Gastroesophageal sphincter (tissue), 4 donors: ENCODE data around the gene KRTAP10-7. TPM values are rescaled to one million over a fixed set of nuclear protein-coding genes. Genes with fewer than 3 reads are reported as not detected.
"Not testable (repeated sequence)": the region's sequence is repeated elsewhere in the genome, so short reads cannot be mapped to it uniquely, and the experiment has no call there.

Source experiments
- ATAC-seq: fragments of 150-250 bp; one replicate; pipeline ENCODE4 v1.9.1; 2016; ENCODE audit warnings: mild to moderate bottlenecking, moderate library complexity
- H3K27ac ChIP-seq, 4 donors: fragments of 200-600 bp; sonication (generic) in 3 of 4; 1 replicate in 3 of 4; 2 replicates in 1 of 4; pipeline ENCODE4 v1.5.1; 2016 to 2019
- H3K27me3 ChIP-seq: fragments of 200-600 bp; sonication (generic); one replicate; pipeline ENCODE4 v1.5.1; 2019
- H3K36me3 ChIP-seq, 2 donors: fragments of 200-600 bp; sonication (generic); one replicate each; pipeline ENCODE4 v1.5.1; 2019; ENCODE audit warnings: control low read depth in 1 of 2
- H3K4me1 ChIP-seq, 3 donors: fragments of 200-600 bp; sonication (generic); 1 replicate in 2 of 3; 2 replicates in 1 of 3; pipeline ENCODE4 v1.5.1; 2016 to 2019; ENCODE audit warnings: control low read depth in 2 of 3
- H3K4me3 ChIP-seq, 2 donors: fragments of 200-600 bp; sonication (generic); one replicate each; pipeline ENCODE4 v1.5.1; 2019; ENCODE audit warnings: mild to moderate bottlenecking in 1 of 2, moderate library complexity in 1 of 2
- H3K9me3 ChIP-seq, 3 donors: fragments of 200-600 bp; sonication (generic); one replicate each; pipeline ENCODE4 v1.5.1; 2017 to 2019; ENCODE audit warnings: control low read depth in 2 of 3
- CTCF ChIP-seq, 4 experiments: fragments of 200-600 bp in 2 of 4; fragments of 450-650 bp in 2 of 4; sonication (generic) in 1 of 4; IDR thresholded peaks; one replicate each; pipeline ENCODE4 v1.5.1; 2017 to 2019; ENCODE audit warnings: antibody characterized with exemption in 4 of 4, mild to moderate bottlenecking in 2 of 4, moderate library complexity in 2 of 4
- EP300 ChIP-seq: sonication (generic); formaldehyde crosslinking; IDR thresholded peaks from one replicate; pipeline ENCODE4 v1.6.1; 2017; ENCODE audit warnings: antibody characterized with exemption, mild to moderate bottlenecking
- POLR2A ChIP-seq, 2 donors: fragments of 450-650 bp; IDR thresholded peaks; one replicate each; pipeline ENCODE4 v1.6.1; 2017; ENCODE audit warnings: antibody characterized with exemption in 2 of 2, mild to moderate bottlenecking in 2 of 2, moderate library complexity in 1 of 2
- POLR2AphosphoS5 ChIP-seq: sonication (generic); formaldehyde crosslinking; IDR thresholded peaks from one replicate; pipeline ENCODE4 v1.6.1; 2017; ENCODE audit warnings: antibody characterized with exemption
- WGBS, 2 donors: methylation state at CpG; one replicate each; pipeline ENCODE4 v1.1.5; 2018; ENCODE audit warnings: low coverage in 1 of 2; 5-methylcytosine and 5-hydroxymethylcytosine counted together
- total RNA-seq, 4 donors: library from RNA; depleted of rRNA; stranded (reverse); fragments of >200 nt; gene quantifications; one replicate each; pipeline ENCODE4 v1.1.0, GENCODE V29; 2016

KRTAP10-7 gene
- total RNA-seq, 4 donors from 2014 or later = not detected

- no peak for ATAC-seq
- no peak overlapping the region for H3K4me3 ChIP-seq
- H3K27ac ChIP-seq = no peak overlapping the region
- H3K9me3 ChIP-seq = peaks cover 0 to 12% (median 0%) of the 10 kb centered on the region in 3 donors
- no peaks in the 10 kb centered on the region for H3K36me3 ChIP-seq
- TF ChIP-seq POLR2AphosphoS5 (no peak), EP300 (no peak), CTCF (IDR thresholded peaks at IDR 0.05) (no peak), POLR2A (IDR thresholded peaks at IDR 0.05) (no peak)
- WGBS, 2 donors = 67 to 71% methylated on average over 6 to 11 of the region's 11 CpGs
- H3K4me1 ChIP-seq = no peaks in the 10 kb centered on the region
- peaks cover 67% of the 10 kb centered on the region for H3K27me3 ChIP-seq
Measured at GRCh38 chr21:44598061-44598460, 2.3 kb upstream of the KRTAP10-7 start.

GRCh38 chr21:44599264-44600029 is 950 bp upstream of the KRTAP10-7 start:
- WGBS, 2 donors = 73 to 93% methylated on average over 5 to 6 of the region's 8 CpGs
- Histone ChIP-seq H3K4me3 (no peak overlapping the region), H3K36me3 (no peaks in the 10 kb centered on the region), H3K27me3 (peaks cover 76% of the 10 kb centered on the region), H3K9me3 (peaks cover 0 to 12% (median 0%) of the 10 kb centered on the region in 3 donors), H3K4me1 (no peaks in the 10 kb centered on the region), H3K27ac (no peak overlapping the region)
- no peak for TF ChIP-seq POLR2AphosphoS5
- no peak for TF ChIP-seq EP300
- TF ChIP-seq CTCF (IDR thresholded peaks at IDR 0.05) = no peak
- TF ChIP-seq POLR2A (IDR thresholded peaks at IDR 0.05) = no peak
- ATAC-seq = no peak

- Histone ChIP-seq H3K9me3 (peaks cover 0 to 12% (median 0%) of the 10 kb centered on the region in 3 donors), H3K27me3 (peaks cover 77% of the 10 kb centered on the region)
- H3K27ac ChIP-seq, H3K36me3 ChIP-seq, H3K4me3 ChIP-seq, H3K4me1 ChIP-seq, ATAC-seq: not testable (repeated sequence)
- 60 to 80% methylated on average over 1 to 2 of the region's 10 CpGs for WGBS, 2 donors
Measured at GRCh38 chr21:44601091-44601490, 694 bp downstream of the KRTAP10-7 start.

GRCh38 chr21:44601596-44602462 is 1.4 kb downstream of the KRTAP10-7 start:
- Histone ChIP-seq H3K36me3 (no peaks in the 10 kb centered on the region), H3K4me1 (no peaks in the 10 kb centered on the region), H3K27ac (no peak overlapping the region), H3K9me3 (peaks cover 0 to 12% (median 0%) of the 10 kb centered on the region in 3 donors), H3K27me3 (peaks cover 82% of the 10 kb centered on the region), H3K4me3 (no peak overlapping the region)
- no peak for TF ChIP-seq POLR2A (IDR thresholded peaks at IDR 0.05)
- TF ChIP-seq EP300 = no peak
- no peak for TF ChIP-seq POLR2AphosphoS5
- TF ChIP-seq CTCF (IDR thresholded peaks at IDR 0.05) = no peak
- no peak for ATAC-seq
- WGBS, 2 donors = 67 to 71% methylated on average over 3 to 9 of the region's 23 CpGs

GRCh38 chr21:44602463-44602850 is 2.1 kb downstream of the KRTAP10-7 start:
- Histone ChIP-seq H3K9me3 (peaks cover 0 to 12% (median 0%) of the 10 kb centered on the region in 3 donors), H3K4me1 (no peaks in the 10 kb centered on the region), H3K27ac (no peak overlapping the region), H3K36me3 (no peaks in the 10 kb centered on the region), H3K4me3 (no peak overlapping the region), H3K27me3 (peaks cover 89% of the 10 kb centered on the region)
- no peak for TF ChIP-seq POLR2AphosphoS5
- TF ChIP-seq EP300 = no peak
- TF ChIP-seq CTCF (IDR thresholded peaks at IDR 0.05) = no peak
- no peak for TF ChIP-seq POLR2A (IDR thresholded peaks at IDR 0.05)
- no peak for ATAC-seq
- no CpG with 5 or more reads among the region's 21 CpGs for WGBS, 2 donors
